Panc1 (cell line): ENCODE results near the gene AMBRA1. TPM values are rescaled to one million over a fixed set of nuclear protein-coding genes. Genes with fewer than 3 reads are reported as not detected.

Experiments used
- ATAC-seq: fragments of 200-7000 bp; cut with Tn5 transposase; 2 replicates; pipeline ENCODE4 v1.9.1; 2020; ENCODE audit warnings: mild to moderate bottlenecking, moderate library complexity
- BruUV-seq: library from RNA; stranded (reverse); fragments of 400-500 nt; replicated peaks from 2 replicates; lab custom pipeline; 2021; lab: Mats Ljungman, UMichigan
- CTCF ChIA-PET: fragments of 300-600 bp; sonication (Branson Sonifier 250); formaldehyde crosslinking; loops from one replicate; lab custom pipeline; 2022; ENCODE audit warnings: antibody characterized with exemption; lab: Charles Lee
- POLR2A ChIA-PET: fragments of 300-600 bp; sonication (Branson Sonifier 250); formaldehyde crosslinking; loops from one replicate; lab custom pipeline; 2022; ENCODE audit warnings: antibody characterized with exemption; lab: Charles Lee
- DNase-seq: peaks from one replicate; pipeline ENCODE4 v3.0.0-alpha.2; 2010; ENCODE audit warnings: low read depth, low spot score
- H3K27ac ChIP-seq: 2 replicates; pipeline ENCODE4 v1.5.1; 2011; ENCODE audit warnings: mild to moderate bottlenecking, low read length, inconsistent platforms
- H3K27me3 ChIP-seq: fragments of 200-500 bp; sonication (Bioruptor generic); 2 replicates; pipeline ENCODE4 v1.6.0; 2014; ENCODE audit warnings: low read length, inconsistent platforms; ENCODE audit not compliant: control insufficient read depth, insufficient read depth
- H3K36me3 ChIP-seq: fragments of 200-500 bp; sonication (Bioruptor generic); 2 replicates; pipeline ENCODE4 v1.5.1; 2014; ENCODE audit warnings: inconsistent platforms, mild to moderate bottlenecking, low read length, moderate library complexity; ENCODE audit not compliant: control insufficient read depth, insufficient read depth
- H3K4me1 ChIP-seq: 2 replicates; pipeline ENCODE4 v1.5.1; 2011; ENCODE audit warnings: inconsistent platforms, mild to moderate bottlenecking, low read length, moderate library complexity; ENCODE audit not compliant: control insufficient read depth, insufficient read depth
- H3K4me3 ChIP-seq, 2 experiments: 2 replicates each; pipeline ENCODE4 v1.5.1; 2011 to 2012; ENCODE audit warnings: low read depth in 2 of 2, low read length in 2 of 2, mild to moderate bottlenecking in 2 of 2, inconsistent platforms in 1 of 2, moderate library complexity in 1 of 2
- H3K9me3 ChIP-seq: fragments of 200-500 bp; sonication (Bioruptor generic); 2 replicates; pipeline ENCODE4 v1.5.1; 2014; ENCODE audit warnings: low read depth, mild to moderate bottlenecking, inconsistent platforms, low read length, moderate library complexity; ENCODE audit not compliant: control insufficient read depth, insufficient read depth
- CTCF ChIP-seq: fragments of 450-650 bp; IDR thresholded peaks from 2 replicates; pipeline ENCODE4 v1.5.1; 2017; ENCODE audit warnings: mild to moderate bottlenecking
- POLR2AphosphoS5 ChIP-seq: IDR thresholded peaks from 2 replicates; pipeline ENCODE4 v1.6.1; 2012; ENCODE audit warnings: mild to moderate bottlenecking, low read depth, low read length, moderate library complexity
- REST ChIP-seq, 2 experiments: IDR thresholded peaks; 2 replicates each; pipeline ENCODE4 v1.6.1; 2011 to 2012; ENCODE audit warnings: low read depth in 2 of 2, control low read depth in 1 of 2, low read length in 1 of 2, mild to moderate bottlenecking in 1 of 2, moderate library complexity in 1 of 2; ENCODE audit not compliant: insufficient read depth in 1 of 2
- SIN3A ChIP-seq: IDR thresholded peaks from 2 replicates; pipeline ENCODE4 v1.6.1; 2012; ENCODE audit warnings: low read depth, mild to moderate bottlenecking, low read length, moderate library complexity, borderline replicate concordance; ENCODE audit not compliant: insufficient read depth
- TCF7L2 ChIP-seq: IDR thresholded peaks from 2 replicates; pipeline ENCODE4 v1.6.1; 2011; ENCODE audit warnings: mild to moderate bottlenecking, low read depth, low read length, inconsistent platforms
- in situ Hi-C: cut with HindIII; loops from 2 replicates; pipeline ENCODE4 v1.10.0; 2016; ENCODE audit warnings: low sequenced_read_pairs, low pct_unique_long_range_greater_than_20kb
- intact Hi-C: fragments of 100-400 bp; cut with micrococcal nuclease; formaldehyde crosslinking; loops from one replicate; pipeline ENCODE4 v1.10.0; 2022; ENCODE audit not compliant: unreplicated experiment
- total RNA-seq: library from RNA; stranded (reverse); gene quantifications from one replicate; pipeline ENCODE4 v1.2.1, GENCODE V29; 2021; ENCODE audit not compliant: unreplicated experiment

Gene AMBRA1
- total RNA-seq, 1 experiment from 2014 or later = 40.0 TPM

DNA sequence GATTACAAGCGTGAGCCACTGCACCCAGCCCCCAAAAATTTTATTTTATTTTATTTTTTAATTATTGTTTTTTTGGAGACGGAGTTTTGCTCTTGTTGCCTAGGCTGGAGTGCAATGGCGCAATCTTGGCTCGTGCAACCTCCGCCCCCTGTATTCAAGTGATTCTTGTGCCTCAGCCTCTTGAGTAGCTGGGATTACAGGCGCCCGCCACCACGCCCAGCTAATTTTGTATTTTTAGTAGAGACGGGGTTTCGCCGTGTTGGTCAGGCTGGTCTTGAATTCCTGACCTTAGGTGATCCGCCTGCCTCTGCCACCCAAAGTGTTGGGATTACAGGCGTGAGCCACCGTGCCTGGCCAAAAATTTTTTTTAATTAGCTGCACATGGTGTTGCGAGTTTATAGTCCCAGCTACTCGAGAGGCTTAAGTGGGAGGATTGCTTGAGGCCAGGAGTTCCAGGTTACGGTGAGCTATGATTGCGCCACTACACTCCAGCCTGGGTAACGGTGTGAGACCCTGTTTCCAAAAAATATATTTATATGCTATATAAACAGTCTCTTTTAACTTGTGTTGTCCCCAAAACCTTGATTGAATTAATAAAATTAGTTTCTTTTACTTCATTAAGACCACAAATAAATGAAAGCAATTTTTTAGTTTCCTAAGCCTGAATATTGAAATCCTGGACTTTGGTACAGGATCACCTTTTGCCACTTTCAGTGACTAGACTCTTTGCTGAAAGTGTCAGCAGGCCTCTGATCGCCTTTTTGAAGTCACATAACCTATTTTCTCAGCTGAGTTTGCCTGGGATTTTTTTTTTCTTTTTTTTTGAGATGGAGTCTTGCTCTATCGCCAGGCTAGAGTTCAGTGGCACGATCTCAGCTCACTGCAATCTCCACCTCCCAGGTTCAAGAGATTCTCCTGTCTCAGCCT is 39.7 kb upstream of the AMBRA1 start:
- H3K27me3 ChIP-seq = no peaks in the 10 kb centered on the region
- BruUV-seq = no TSS peak
- H3K27ac ChIP-seq = no peak overlapping the region
- in situ Hi-C loops = no loop called here
- TF ChIP-seq SIN3A (no peak), TCF7L2 (no peak), REST (IDR thresholded peaks at IDR 0.05; ENCODE audit: insufficient read depth in 1 of 2, low read depth in 2 of 2, low read length in 1 of 2) (no peak), POLR2AphosphoS5 (no peak), CTCF (no peak)
- CTCF ChIA-PET = interaction anchor here (0.7 kb wide), 1 partner anchor 9 kb away, joined by 3 read pairs; no protein-coding TSS in a partner anchor
- intact Hi-C loops = no loop called here
- no peaks in the 10 kb centered on the region for H3K4me1 ChIP-seq
- DNase-seq = no peak
- H3K9me3 ChIP-seq = no peaks in the 10 kb centered on the region
- no peak overlapping the region for H3K4me3 ChIP-seq
- 0 out of 2 replicates have a peak, but pooled peaks cover 2% of the 10 kb centered on the region for H3K36me3 ChIP-seq
- POLR2A ChIA-PET = interaction anchor here (0.5 kb wide), 1 partner anchor 11 kb away, joined by 3 read pairs; no protein-coding TSS in a partner anchor
- ATAC-seq = no peak

DNA sequence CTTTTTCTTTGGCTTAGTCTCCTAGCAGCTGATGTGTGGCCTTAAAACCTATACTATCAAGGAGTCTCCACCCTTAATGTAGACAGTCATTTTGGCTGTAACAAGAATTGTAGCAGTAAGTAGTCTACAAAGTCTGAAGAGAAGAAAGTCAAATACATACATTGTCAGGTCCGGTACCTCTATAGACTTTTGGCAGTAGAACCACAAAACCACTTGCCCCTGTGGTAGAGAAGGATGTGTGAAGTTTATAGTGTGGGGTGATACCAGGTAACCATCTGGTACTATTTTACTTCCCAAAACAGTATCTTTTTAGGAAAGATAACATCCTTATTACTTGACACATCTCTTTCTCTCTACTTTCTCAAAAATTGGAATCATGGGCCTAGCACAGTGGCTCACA is 38.7 kb upstream of the AMBRA1 start:
- ATAC-seq (no peak), DNase-seq (no peak)
- CTCF ChIA-PET = no interaction called here
- Histone ChIP-seq H3K4me1 (no peaks in the 10 kb centered on the region), H3K27ac (no peak overlapping the region), H3K9me3 (no peaks in the 10 kb centered on the region), H3K4me3 (no peak overlapping the region), H3K27me3 (no peaks in the 10 kb centered on the region), H3K36me3 (0 out of 2 replicates have a peak, but pooled peaks cover 2% of the 10 kb centered on the region)
- TSS peak; percentile 56 for BruUV-seq
- in situ Hi-C loops = no loop called here
- TF ChIP-seq TCF7L2 (no peak), CTCF (no peak), SIN3A (no peak), REST (IDR thresholded peaks at IDR 0.05; ENCODE audit: insufficient read depth in 1 of 2, low read depth in 2 of 2, low read length in 1 of 2) (no peak), POLR2AphosphoS5 (no peak)
- POLR2A ChIA-PET = no interaction called here
- intact Hi-C loops = no loop called here
